Measurements from ENCODE around the gene CLEC2D.
"Not testable (repeated sequence)": the region's sequence is repeated elsewhere in the genome, so short reads cannot be mapped to it uniquely, and the experiment has no call there.

DNA sequence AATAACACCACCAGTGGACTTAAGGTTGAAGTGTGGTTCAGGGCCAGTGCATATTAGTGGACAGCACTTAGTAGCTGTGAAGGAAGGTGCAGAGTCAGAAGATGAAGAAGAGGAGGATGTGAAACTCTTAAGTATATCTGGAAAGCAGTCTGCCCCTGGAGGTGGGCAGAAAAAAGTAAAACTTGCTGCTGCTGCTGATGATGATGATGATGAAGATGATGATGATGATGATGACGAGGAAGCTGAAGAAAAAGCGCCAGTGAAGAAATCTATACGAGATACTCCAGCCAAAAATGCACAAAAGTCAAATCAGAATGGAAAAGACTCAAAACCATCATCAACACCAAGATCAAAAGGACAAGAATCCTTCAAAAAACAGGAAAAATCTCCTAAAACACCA is 26.1 kb downstream of the CLEC2D start:
- not testable (repeated sequence) for TF ChIP-seq POLR2A (IDR thresholded peaks at IDR 0.05; ENCODE audit: low read length); GATA1 (IDR thresholded peaks at IDR 0.05; ENCODE audit: low read depth, low read length)

Measured in erythroblast (primary cell).